Measurements from ENCODE around the gene GRK5.

DNA sequence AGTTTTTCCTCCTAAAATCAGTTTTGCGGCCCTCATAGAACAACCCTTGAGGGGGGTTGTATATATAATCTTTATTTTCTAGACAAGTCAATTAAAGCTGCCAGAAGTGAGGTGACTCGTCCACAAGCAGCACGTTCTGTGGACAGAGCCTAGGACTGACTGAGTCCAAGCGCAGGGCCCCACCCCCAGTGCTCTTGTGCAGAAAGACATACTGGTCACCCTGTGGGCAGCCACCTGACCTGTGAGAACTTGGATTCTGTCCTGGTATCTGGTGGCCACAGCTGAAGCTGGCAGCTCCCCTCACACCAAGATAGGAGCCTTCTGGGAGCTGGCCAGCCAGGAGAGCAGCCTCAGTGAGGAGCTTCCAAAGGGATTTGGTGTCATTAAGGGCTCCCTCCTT, 89.3 kb downstream of the GRK5 start:
- TF ChIP-seq, protein P1, sequence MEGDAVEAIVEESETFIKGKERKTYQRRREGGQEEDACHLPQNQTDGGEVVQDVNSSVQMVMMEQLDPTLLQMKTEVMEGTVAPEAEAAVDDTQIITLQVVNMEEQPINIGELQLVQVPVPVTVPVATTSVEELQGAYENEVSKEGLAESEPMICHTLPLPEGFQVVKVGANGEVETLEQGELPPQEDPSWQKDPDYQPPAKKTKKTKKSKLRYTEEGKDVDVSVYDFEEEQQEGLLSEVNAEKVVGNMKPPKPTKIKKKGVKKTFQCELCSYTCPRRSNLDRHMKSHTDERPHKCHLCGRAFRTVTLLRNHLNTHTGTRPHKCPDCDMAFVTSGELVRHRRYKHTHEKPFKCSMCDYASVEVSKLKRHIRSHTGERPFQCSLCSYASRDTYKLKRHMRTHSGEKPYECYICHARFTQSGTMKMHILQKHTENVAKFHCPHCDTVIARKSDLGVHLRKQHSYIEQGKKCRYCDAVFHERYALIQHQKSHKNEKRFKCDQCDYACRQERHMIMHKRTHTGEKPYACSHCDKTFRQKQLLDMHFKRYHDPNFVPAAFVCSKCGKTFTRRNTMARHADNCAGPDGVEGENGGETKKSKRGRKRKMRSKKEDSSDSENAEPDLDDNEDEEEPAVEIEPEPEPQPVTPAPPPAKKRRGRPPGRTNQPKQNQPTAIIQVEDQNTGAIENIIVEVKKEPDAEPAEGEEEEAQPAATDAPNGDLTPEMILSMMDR (IDR thresholded peaks at IDR 0.05): no peak
- no peak for TF ChIP-seq POLR2AphosphoS5 (IDR thresholded peaks at IDR 0.05; ENCODE audit: low read depth, low read length)
- TF ChIP-seq, protein P2, sequence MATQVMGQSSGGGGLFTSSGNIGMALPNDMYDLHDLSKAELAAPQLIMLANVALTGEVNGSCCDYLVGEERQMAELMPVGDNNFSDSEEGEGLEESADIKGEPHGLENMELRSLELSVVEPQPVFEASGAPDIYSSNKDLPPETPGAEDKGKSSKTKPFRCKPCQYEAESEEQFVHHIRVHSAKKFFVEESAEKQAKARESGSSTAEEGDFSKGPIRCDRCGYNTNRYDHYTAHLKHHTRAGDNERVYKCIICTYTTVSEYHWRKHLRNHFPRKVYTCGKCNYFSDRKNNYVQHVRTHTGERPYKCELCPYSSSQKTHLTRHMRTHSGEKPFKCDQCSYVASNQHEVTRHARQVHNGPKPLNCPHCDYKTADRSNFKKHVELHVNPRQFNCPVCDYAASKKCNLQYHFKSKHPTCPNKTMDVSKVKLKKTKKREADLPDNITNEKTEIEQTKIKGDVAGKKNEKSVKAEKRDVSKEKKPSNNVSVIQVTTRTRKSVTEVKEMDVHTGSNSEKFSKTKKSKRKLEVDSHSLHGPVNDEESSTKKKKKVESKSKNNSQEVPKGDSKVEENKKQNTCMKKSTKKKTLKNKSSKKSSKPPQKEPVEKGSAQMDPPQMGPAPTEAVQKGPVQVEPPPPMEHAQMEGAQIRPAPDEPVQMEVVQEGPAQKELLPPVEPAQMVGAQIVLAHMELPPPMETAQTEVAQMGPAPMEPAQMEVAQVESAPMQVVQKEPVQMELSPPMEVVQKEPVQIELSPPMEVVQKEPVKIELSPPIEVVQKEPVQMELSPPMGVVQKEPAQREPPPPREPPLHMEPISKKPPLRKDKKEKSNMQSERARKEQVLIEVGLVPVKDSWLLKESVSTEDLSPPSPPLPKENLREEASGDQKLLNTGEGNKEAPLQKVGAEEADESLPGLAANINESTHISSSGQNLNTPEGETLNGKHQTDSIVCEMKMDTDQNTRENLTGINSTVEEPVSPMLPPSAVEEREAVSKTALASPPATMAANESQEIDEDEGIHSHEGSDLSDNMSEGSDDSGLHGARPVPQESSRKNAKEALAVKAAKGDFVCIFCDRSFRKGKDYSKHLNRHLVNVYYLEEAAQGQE (IDR thresholded peaks at IDR 0.05; ENCODE audit: insufficient read depth in 1 of 2, low read depth in 2 of 2, low read length in 1 of 2): no peak
- no peak for TF ChIP-seq TCF7L2 (IDR thresholded peaks at IDR 0.05; ENCODE audit: low read depth, low read length)
- no peak for TF ChIP-seq SIN3A (IDR thresholded peaks at IDR 0.05; ENCODE audit: borderline replicate concordance, insufficient read depth, low read depth, low read length)

All from Panc1 (cell line).